Stimulated activated CD4-positive, alpha-beta T cell treated with anti-CD3 and anti-CD28 coated beads, Interleukin-1b, Interleukin-23, amount 100 ng/mL, for 48 hours (primary cell): Measurements from ENCODE around the gene TMOD1.
"Not testable (repeated sequence)": the region's sequence is repeated elsewhere in the genome, so short reads cannot be mapped to it uniquely, and the experiment has no call there.

ENCODE experiments used
- DNase-seq: peaks from one replicate; pipeline ENCODE4 v3.0.0-alpha.2; 2020

Gene TMOD1

GRCh38 chr9:97599314-97599846 lies 97.9 kb downstream of the TMOD1 start:
- DNase-seq = no peak

GRCh38 chr9:97600531-97601227 lies 99.2 kb downstream of the TMOD1 start:
- no peak for DNase-seq

GRCh38 chr9:97601228-97601898 lies 99.9 kb downstream of the TMOD1 start:
- DNase-seq = no peak

- DNase-seq = no peak
Observed at GRCh38 chr9:97602430-97602829, 101.0 kb downstream of the TMOD1 start.

- DNase-seq = no peak
Observed at GRCh38 chr9:97604901-97605645, 103.6 kb downstream of the TMOD1 start.

GRCh38 chr9:97615439-97616072 lies 114.1 kb downstream of the TMOD1 start:
- DNase-seq = peak; percentile 42

GRCh38 chr9:97617939-97618416 lies 116.5 kb downstream of the TMOD1 start:
- DNase-seq = no peak

GRCh38 chr9:97620063-97620462 lies 118.6 kb downstream of the TMOD1 start:
- not testable (repeated sequence) for DNase-seq

- not testable (repeated sequence) for DNase-seq
Observed at GRCh38 chr9:97622483-97622882, 121.0 kb downstream of the TMOD1 start.

- DNase-seq = no peak
Observed at GRCh38 chr9:97623946-97624345, 122.5 kb downstream of the TMOD1 start.

- DNase-seq = no peak
Observed at GRCh38 chr9:97625620-97626019, 124.2 kb downstream of the TMOD1 start.

- DNase-seq = no peak
Observed at GRCh38 chr9:97627624-97628023, 126.2 kb downstream of the TMOD1 start.

- DNase-seq = no peak
Observed at GRCh38 chr9:97628668-97629067, 127.2 kb downstream of the TMOD1 start.

GRCh38 chr9:97629156-97629555 lies 127.7 kb downstream of the TMOD1 start:
- DNase-seq = no peak

- DNase-seq = no peak
Observed at GRCh38 chr9:97630591-97630990, 129.1 kb downstream of the TMOD1 start.

GRCh38 chr9:97632248-97632984 lies 130.9 kb downstream of the TMOD1 start:
- peak; percentile 6 for DNase-seq

- peak; percentile 96 for DNase-seq
Observed at GRCh38 chr9:97632985-97633858, 131.8 kb downstream of the TMOD1 start, which contains the start of the genes NCBP1 and TSTD2. NCBP1 (plus strand) TSS chr9:97633821; CDS start chr9:97633882, 61 bp downstream. TSTD2 (minus strand) TSS chr9:97633368; CDS start chr9:97627562, 5,806 bp downstream.

- no peak for DNase-seq
Observed at GRCh38 chr9:97633859-97634490, 132.5 kb downstream of the TMOD1 start.

GRCh38 chr9:97635026-97635425 lies 133.6 kb downstream of the TMOD1 start:
- DNase-seq = no peak

GRCh38 chr9:97636903-97637302 lies 135.4 kb downstream of the TMOD1 start:
- DNase-seq = no peak
